Heart left ventricle (tissue), 16 donors: ENCODE data around the gene RMND1. TPM values are rescaled to one million over a fixed set of nuclear protein-coding genes. Genes with fewer than 3 reads are reported as not detected.
A peak's percentile ranks its signal among the peaks of the same experiment; 100 is the strongest.

Experiments used
- ATAC-seq, 4 donors: fragments of 200-7000 bp; cut with Tn5 transposase; one replicate each; pipeline ENCODE4 v1.9.1; 2020 to 2022; ENCODE audit warnings: moderate library complexity in 4 of 4, mild to moderate bottlenecking in 3 of 4, moderate number of reproducible peaks in 1 of 4
- DNase-seq, 5 donors: peaks; one replicate each; pipeline ENCODE4 v3.0.0-alpha.2; 2020
- H3K27ac ChIP-seq, 12 donors: fragments of 200-600 bp; sonication (generic) in 4 of 12; one replicate each; pipeline versions ENCODE4 v1.5.0 to v1.8.0; 2016 to 2022; ENCODE audit warnings: mild to moderate bottlenecking in 2 of 12
- H3K27me3 ChIP-seq, 9 donors: fragments of 200-600 bp; sonication (generic) in 2 of 9; one replicate each; pipeline versions ENCODE4 v1.5.1 to v1.8.0; 2016 to 2022; ENCODE audit warnings: mild to moderate bottlenecking in 3 of 9
- H3K36me3 ChIP-seq, 9 donors: fragments of 200-600 bp; sonication (generic) in 2 of 9; one replicate each; pipeline versions ENCODE4 v1.5.0 to v1.8.0; 2018 to 2022; ENCODE audit warnings: mild to moderate bottlenecking in 2 of 9
- H3K4me1 ChIP-seq, 12 donors: fragments of 200-600 bp; sonication (generic) in 4 of 12; one replicate each; pipeline versions ENCODE4 v1.5.0 to v1.8.0; 2016 to 2022; ENCODE audit warnings: mild to moderate bottlenecking in 3 of 12
- H3K4me3 ChIP-seq, 12 donors: fragments of 200-600 bp; sonication (generic) in 4 of 12; one replicate each; pipeline versions ENCODE4 v1.5.0 to v1.8.0; 2017 to 2022; ENCODE audit warnings: mild to moderate bottlenecking in 9 of 12, moderate library complexity in 4 of 12
- H3K9me3 ChIP-seq, 12 donors: fragments of 200-600 bp; sonication (generic) in 4 of 12; one replicate each; pipeline versions ENCODE4 v1.5.0 to v1.8.0; 2016 to 2022; ENCODE audit warnings: mild to moderate bottlenecking in 1 of 12
- POLR2A ChIP-seq, 2 donors: fragments of 450-650 bp; IDR thresholded peaks; one replicate each; pipeline ENCODE4 v1.6.1; 2017; ENCODE audit warnings: antibody characterized with exemption in 2 of 2, mild to moderate bottlenecking in 2 of 2, moderate library complexity in 2 of 2
- WGBS, 4 donors: extraction: QIAGEN DNeasy Blood & Tissue Kit in 2 of 4; methylation state at CpG; one replicate each; pipeline versions ENCODE4 v1.1.5 to v1.1.7; 2013 to 2018; 5-methylcytosine and 5-hydroxymethylcytosine counted together
- intact Hi-C, 10 donors: fragments of 100-400 bp; cut with DNase I; formaldehyde crosslinking; loops; one replicate each; pipeline versions ENCODE4 v1.11.1 to v1.14.2; 2022
- polyA plus RNA-seq, 2 donors: library from polyadenylated mRNA; stranded (reverse); fragments of 200-250 nt; gene quantifications; one replicate each; pipeline ENCODE4 v1.2.3, GENCODE V29; 2013
- total RNA-seq, 9 donors: library from RNA; depleted of rRNA in 2 of 9; stranded (reverse); fragments of >200 nt in 2 of 9; fragmentation: NEBNext Ultra II Directional in 3 of 9; extraction: Animal tissue kit (Norgen Biotek cat#: 25700) in 3 of 9; gene quantifications; one replicate each; pipeline versions ENCODE4 v1.1.0 to v1.2.4, GENCODE V29; 2016 to 2023
- TF ChIP-seq, protein P1 (sequence below), 12 donors: fragments of 200-600 bp; sonication (generic) in 4 of 12; IDR thresholded peaks; one replicate each; pipeline versions ENCODE4 v1.5.0 to v1.8.0; 2018 to 2022; ENCODE audit warnings: antibody characterized with exemption in 12 of 12, mild to moderate bottlenecking in 5 of 12
- donor health status: ischemic (EF 13 %, LVEDD 7.1; RV severe dilation, severe dysfunction).
- donor health status: healthy with polysubstance abuse.
- donor health status: DM: no; HTN: yes; CAD: no.
- donor health status: DM: no; HTN: no; CAD: no.
- donor health status: ischemic (EF 25% LVEDD 6.9; RV normal size, moderate dysfunction).
- donor health status: ischemic (EF 25% LVEDD 5.7; RV mildly dilated, moderate dysfunction).
- donor health status: healthy.
- donor health status: DM: yes; HTN: yes; CAD: no.
- donor health status: ischemic (EF 35%, LVEDD 5.7; RV mildly dilated, moderate dysfunction).
- donor health status: nonischemic (EF 11% LVEDD 7.7; RV severe dilation, severe dysfunction).
- donor health status: DM: yes; HTN: yes; CAD: no.
- donor health status: PGD.
- donor health status: ischemic (EF 29% LVEDD 5.4; RV normal size, mild dysfunction).
- donor health status: nonischemic (EF 23%, LVEDD 6.1; RV moderate dilation, normal function).

The RMND1 gene
- total and polyA plus RNA-seq, 11 donors, result 10.2 to 21.5 (median 17.0) TPM

- Histone ChIP-seq H3K27ac (peak within 1 kb of the TSS in 11 of 12 donors; percentile 8 to 88 (median 69)), H3K36me3 (no peaks in the 10 kb centered on the region), H3K9me3 (no peaks in the 10 kb centered on the region), H3K4me1 (peaks cover 0 to 31% (median 0%) of the 10 kb centered on the region in 12 donors), H3K27me3 (peaks cover 0 to 33% (median 8%) of the 10 kb centered on the region in 9 donors), H3K4me3 (peak within 1 kb of the TSS; percentile 12 to 82 (median 66))
- 0 to 1% (median 0%) methylated on average over 16 to 58 of the region's 58 CpGs for WGBS, 4 donors
- DNase-seq, result peak; percentile 30 to 79 (median 62)
- intact Hi-C loops, result no loop called here
- ATAC-seq, result peak; percentile 25 to 80 (median 67)
- TF ChIP-seq, protein P1, sequence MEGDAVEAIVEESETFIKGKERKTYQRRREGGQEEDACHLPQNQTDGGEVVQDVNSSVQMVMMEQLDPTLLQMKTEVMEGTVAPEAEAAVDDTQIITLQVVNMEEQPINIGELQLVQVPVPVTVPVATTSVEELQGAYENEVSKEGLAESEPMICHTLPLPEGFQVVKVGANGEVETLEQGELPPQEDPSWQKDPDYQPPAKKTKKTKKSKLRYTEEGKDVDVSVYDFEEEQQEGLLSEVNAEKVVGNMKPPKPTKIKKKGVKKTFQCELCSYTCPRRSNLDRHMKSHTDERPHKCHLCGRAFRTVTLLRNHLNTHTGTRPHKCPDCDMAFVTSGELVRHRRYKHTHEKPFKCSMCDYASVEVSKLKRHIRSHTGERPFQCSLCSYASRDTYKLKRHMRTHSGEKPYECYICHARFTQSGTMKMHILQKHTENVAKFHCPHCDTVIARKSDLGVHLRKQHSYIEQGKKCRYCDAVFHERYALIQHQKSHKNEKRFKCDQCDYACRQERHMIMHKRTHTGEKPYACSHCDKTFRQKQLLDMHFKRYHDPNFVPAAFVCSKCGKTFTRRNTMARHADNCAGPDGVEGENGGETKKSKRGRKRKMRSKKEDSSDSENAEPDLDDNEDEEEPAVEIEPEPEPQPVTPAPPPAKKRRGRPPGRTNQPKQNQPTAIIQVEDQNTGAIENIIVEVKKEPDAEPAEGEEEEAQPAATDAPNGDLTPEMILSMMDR (IDR thresholded peaks at IDR 0.05), result no peak
- TF ChIP-seq POLR2A (IDR thresholded peaks at IDR 0.05), result no peak
Measured at GRCh38 chr6:151493804-151494234, 41.9 kb upstream of the RMND1 start, which contains the start of gene CCDC170. Gene CCDC170 (plus strand): TSS chr6:151494017. CDS start chr6:151494129, 112 bp downstream.

DNA sequence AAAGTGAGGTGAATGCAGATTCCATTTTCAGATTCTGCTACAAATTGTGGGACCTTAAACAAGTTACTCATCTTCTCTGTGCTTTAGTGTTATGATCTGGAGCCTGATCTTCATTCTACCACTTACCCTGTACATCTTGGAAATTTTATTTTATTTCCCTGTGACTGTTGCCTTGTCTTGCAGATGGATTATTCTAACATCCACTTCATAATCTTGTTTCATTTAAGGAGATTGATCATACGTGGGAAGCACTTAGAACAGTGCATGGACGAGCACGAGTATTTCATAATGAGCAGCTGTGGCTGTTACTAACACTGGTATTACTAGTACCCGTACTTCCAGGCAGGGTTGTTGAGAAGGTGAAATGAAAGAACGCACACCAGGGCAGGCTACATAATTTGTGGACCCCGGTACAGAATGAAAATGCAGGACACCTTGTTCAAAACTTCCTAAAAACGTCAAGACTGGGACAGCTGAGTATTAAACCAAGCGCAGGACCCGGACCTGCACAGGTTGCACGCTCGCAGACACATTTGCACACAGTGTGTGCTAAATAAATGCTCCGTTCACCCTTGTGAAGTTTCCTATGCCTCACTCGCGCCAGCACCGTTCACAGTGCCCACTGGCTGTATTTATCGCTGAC is 41.4 kb upstream of the RMND1 start:
- H3K36me3 ChIP-seq, result no peaks in the 10 kb centered on the region
- TF ChIP-seq POLR2A (IDR thresholded peaks at IDR 0.05), result no peak
- TF ChIP-seq, protein P1 (IDR thresholded peaks at IDR 0.05), result no peak
- peak in 2 of 4 donors; percentile 46 to 61 for ATAC-seq
- no peak for DNase-seq
- peaks cover 0 to 31% (median 0%) of the 10 kb centered on the region in 12 donors for H3K4me1 ChIP-seq
- H3K27me3 ChIP-seq, result peaks cover 0 to 33% (median 8%) of the 10 kb centered on the region in 9 donors
- H3K9me3 ChIP-seq, result no peaks in the 10 kb centered on the region
- H3K4me3 ChIP-seq, result peak overlapping the region; percentile 12 to 82 (median 66)
- WGBS, 4 donors, result 41 to 61% (median 45%) methylated on average over 12 to 16 of the region's 16 CpGs
- peak overlapping the region in 8 of 12 donors; percentile 8 to 88 (median 74) for H3K27ac ChIP-seq
- intact Hi-C loops, result no loop called here

DNA sequence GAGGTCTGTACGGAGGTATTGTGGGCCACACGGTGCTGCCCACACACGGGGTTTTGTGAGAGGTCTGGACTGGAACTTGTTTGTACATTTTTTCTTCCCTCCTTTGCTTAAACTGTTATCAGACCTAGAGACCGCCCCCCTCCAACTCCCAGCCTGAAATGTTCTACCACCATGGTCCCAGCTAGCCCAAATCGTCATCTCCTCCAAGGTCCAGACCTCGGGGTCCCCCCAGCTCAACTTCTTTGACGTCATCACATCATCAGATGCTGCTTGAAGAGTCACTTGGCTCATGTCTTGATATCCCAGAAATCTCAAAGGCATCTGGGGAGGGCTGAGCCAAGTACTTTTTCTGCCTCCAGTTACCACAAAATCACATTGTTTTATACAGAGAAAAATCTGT is 39.1 kb upstream of the RMND1 start:
- H3K27ac ChIP-seq, result peak overlapping the region in 1 of 12 donors; percentile 22
- peak in 1 of 5 donors; percentile 16 for DNase-seq
- intact Hi-C loops, result no loop called here
- no peak overlapping the region for H3K4me3 ChIP-seq
- no peak for TF ChIP-seq POLR2A (IDR thresholded peaks at IDR 0.05)
- H3K9me3 ChIP-seq, result no peaks in the 10 kb centered on the region
- no peaks in the 10 kb centered on the region for H3K36me3 ChIP-seq
- WGBS, 4 donors, result 58 to 70% (median 65%) methylated on average over 7 of the region's 7 CpGs
- no peak for ATAC-seq
- H3K27me3 ChIP-seq, result peaks cover 0 to 32% (median 8%) of the 10 kb centered on the region in 9 donors
- peaks cover 0 to 19% (median 0%) of the 10 kb centered on the region in 12 donors for H3K4me1 ChIP-seq

DNA sequence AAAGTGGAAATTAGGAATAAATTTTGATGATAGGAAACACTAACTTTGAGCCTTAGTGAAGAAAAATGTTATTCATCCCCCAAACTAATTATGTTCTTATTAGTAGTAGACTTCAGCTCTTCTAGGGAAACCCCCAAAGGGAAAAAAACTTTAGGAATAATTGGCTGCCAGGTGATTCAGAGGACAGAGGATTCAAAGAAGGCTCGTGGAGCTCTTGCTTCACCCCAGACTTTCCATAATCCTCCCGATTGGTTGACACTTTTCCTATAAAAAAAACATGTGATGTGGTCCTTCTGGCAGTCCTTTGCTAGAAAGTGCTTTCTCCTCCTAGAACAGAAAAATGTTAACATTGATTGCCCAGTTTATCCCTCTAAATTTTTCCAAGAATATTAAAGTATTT is 36.3 kb upstream of the RMND1 start:
- Histone ChIP-seq H3K27ac (no peak overlapping the region), H3K4me1 (peaks cover 0 to 15% (median 0%) of the 10 kb centered on the region in 12 donors), H3K36me3 (no peaks in the 10 kb centered on the region), H3K9me3 (no peaks in the 10 kb centered on the region), H3K4me3 (no peak overlapping the region), H3K27me3 (peaks cover 0 to 9% (median under 1%) of the 10 kb centered on the region in 9 donors)
- DNase-seq, result no peak
- 58 to 65% (median 61%) methylated on average over 2 of the region's 2 CpGs for WGBS, 4 donors
- TF ChIP-seq, protein P1 (IDR thresholded peaks at IDR 0.05), result no peak
- TF ChIP-seq POLR2A (IDR thresholded peaks at IDR 0.05), result no peak
- intact Hi-C loops, result no loop called here
- no peak for ATAC-seq
